Central memory CD4-positive, alpha-beta T cell (primary cell): ENCODE results near the gene PDE3B.
A peak's percentile ranks its signal among the peaks of the same experiment; 100 is the strongest.
"Not testable (repeated sequence)": the region's sequence is repeated elsewhere in the genome, so short reads cannot be mapped to it uniquely, and the experiment has no call there.

Source experiments
- DNase-seq: peaks from one replicate; pipeline ENCODE4 v3.0.0; 2022

Gene PDE3B

GRCh38 chr11:14819596-14819995, 176.0 kb downstream of the PDE3B start:
- no peak for DNase-seq

DNA sequence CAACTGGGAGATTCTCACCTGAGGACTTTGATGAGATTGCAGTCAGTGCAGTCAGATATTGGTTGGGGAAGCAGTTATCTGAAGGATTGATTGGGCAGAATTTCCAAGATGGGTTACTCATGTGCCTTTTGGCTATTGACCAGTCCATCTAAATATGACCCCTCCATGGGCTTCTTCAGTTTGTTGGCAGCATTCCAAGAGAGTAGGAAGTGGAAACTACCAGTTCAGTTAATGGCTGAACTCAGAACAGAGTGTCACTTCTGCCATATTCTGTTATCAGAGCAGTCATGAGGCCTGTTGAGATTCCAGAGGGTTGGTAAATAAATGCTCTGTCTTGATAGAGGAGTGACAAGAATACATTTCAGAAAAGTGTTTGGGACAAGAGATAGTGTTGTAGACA, 177.4 kb downstream of the PDE3B start:
- no peak for DNase-seq

DNA sequence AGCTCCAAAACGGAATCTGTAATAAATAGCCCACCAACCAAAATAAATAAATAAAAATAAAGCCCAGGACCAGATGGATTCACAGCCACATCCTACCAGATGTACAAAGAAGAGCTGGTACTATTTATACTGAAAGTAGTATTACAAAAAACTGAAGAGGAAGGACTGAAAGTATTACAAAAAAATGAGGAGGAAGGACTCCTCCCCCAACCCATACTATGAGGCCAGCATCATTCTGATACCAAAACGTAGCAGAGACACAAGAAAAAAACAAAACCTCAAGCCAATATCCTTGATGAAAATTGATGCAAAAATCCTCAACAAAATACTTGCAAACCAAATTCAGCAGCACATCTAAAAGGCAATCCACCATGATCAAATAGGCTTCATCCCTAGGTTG, 183.0 kb downstream of the PDE3B start:
- no peak for DNase-seq

DNA sequence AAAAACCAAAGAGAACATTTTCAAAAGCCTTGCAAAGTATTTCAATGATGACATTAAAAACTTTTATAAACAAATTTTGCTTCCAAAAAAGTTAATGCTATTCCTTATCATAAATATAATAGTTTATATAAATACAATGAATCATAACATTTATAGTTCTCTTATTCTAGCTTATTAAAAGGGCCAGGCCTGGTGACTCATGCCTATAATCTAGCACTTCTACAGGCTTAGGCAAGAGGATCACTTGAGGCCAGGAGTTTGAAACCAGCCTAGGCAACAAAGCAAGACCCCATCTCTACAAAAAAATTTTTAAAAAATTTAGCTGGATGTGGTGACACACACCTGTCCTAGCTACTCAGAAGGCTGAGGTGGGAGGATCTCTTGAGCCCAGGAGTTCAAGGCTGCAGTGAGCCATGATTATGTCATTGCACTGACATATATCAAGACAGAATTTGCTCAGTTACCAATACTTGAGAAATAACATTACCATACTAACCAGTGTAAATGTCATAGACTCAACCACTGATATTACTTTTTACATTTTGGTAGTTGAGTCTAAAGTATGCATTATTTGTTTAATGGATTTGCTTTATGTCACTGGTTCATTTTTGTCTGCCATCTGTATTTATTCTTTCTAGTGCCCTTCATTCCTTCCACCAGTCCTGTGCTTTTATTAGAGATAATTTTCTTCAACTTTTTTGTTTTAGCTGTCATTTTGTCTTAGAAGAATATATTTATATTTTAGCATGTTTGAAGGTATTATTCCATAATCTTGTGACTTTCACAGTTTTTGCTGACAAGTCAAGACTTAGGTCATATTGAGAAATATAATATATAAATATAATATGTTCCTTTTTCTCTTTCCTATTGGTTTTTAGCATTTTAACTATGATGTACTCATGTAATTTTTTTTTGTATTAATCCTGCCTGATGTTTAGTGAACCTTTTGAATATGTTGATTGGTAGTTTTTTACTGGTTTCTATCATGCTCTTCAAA, 192.2 kb downstream of the PDE3B start:
- no peak for DNase-seq

DNA sequence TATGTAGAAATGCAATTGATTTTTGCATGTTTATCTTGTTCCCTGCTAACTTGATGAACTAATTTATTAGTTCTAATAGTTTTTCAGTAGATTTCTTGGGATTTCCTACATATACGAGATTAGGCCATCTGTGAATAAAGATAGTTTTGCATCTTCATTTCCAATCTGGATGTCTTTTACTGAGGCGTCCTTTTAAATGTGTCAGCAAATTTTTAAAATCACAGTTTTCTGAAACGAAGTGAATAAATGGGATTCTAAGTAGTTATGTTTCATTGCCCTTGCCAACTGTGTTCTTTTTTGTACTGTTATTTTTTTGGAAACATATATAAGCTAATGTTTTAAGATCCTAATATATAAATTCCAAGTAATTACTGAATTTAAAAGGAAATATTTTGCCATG, 198.4 kb downstream of the PDE3B start:
- DNase-seq, result no peak

DNA sequence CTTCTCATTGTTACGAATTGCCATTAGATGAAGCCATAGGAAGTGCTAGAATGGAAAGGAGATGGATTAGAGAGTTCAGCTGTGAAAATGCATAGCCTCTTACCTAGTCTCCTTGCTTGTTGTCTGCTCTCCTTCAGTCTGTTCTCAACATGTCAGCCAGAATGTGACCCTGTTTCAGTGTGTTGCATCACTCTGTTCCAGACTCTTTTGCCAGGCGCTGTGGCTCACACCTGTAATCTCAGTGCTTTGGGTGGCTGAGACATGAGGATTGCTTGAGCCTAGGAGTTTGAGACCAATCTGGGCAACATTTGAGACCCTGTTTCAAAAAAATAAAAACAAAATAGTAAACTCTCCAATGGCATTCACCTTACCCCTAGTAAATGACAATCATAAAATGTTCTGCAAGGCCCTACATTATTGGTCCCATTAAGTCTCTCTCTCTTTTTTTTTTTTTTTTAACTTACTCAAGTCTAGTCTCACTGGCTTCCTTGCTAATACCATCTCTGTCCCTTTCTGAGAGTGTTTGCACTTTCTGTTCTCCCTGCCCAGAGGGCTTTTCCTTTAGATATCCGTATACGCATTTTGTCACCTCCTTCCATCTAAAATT, 209.1 kb downstream of the PDE3B start:
- no peak for DNase-seq

- no peak for DNase-seq
Observed at GRCh38 chr11:14854057-14854456, 210.5 kb downstream of the PDE3B start.

- no peak for DNase-seq
Observed at GRCh38 chr11:14855890-14856289, 212.3 kb downstream of the PDE3B start.

GRCh38 chr11:14857621-14858020, 214.0 kb downstream of the PDE3B start:
- DNase-seq, result no peak

DNA sequence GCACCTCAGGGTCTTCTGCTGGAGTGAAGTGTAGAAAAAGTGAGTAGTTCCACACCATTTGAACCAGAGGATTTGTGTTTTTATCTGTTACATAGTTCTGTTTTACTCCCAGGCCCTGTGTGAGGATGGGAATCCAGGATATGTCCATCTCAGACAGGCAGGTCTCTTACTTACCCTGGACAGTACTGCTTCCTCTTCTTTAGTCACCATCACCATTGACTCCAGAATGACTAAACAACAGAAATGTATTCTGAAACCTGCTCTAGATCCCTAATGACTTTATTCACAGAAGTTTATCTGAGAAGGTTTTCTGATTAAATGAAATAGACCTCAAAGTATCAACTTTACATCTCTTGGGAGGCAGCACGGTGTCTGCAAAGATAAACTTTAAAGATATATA, 214.8 kb downstream of the PDE3B start:
- no peak for DNase-seq

- DNase-seq, result no peak
Observed at GRCh38 chr11:14860511-14860910, 216.9 kb downstream of the PDE3B start.

DNA sequence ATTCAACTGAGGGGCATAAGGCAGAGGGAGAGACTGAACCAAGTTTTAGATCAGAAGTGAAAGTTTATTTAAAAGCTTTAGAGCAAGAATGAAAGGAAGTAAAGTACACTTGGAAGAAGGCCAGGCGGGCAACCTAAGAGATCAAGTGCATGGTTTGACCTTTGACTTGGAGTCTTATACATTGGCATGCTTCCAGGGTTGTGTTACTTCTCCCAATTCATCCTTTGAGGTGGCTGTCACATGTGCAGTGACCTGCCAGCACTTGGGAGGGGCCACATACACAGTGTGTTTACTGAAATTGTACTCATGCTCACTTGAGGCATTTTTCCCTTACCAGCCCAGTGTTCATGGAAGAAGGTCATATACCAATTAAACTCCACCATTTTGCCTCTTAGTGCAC, 218.1 kb downstream of the PDE3B start:
- DNase-seq, result no peak

DNA sequence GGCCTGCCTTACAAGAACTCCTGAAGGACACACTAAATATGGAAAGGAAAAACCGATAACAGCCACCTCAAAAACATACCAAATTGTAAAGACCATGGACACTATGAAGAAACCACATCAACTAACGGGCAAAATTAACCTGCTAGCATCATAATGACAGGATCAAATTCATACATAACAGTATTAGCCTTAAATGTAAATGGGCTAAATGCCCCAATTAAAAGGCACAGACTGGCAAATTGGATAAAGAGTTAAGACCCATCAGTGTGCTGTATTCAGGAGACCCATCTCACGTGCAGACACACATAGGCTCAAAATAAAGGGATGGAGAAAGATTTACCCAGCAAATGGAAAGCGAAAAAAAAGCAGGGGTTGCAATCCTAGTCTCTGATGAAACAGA, 220.2 kb downstream of the PDE3B start:
- DNase-seq, result not testable (repeated sequence)

DNA sequence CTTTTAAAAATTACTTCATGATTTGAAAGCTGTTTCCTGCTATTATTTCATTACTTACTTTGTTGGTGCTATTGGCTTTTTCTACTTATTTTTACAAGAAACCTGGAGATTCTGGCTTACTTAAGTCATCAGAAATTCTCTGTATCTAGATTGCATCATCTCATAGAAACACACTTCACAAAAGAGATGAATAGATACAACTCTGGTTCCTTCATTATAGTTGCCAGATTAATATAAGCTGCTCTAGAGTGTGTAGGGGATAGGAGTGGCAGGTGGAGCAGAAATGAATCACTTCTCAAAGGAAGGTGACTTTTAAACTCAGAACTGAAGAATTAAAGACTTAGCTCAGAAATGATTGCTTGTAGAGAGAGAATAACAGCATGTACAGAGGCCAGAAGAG, 228.4 kb downstream of the PDE3B start:
- DNase-seq, result no peak

- DNase-seq, result no peak
Observed at GRCh38 chr11:14873632-14874031, 230.0 kb downstream of the PDE3B start.

GRCh38 chr11:14875163-14875562, 231.6 kb downstream of the PDE3B start:
- DNase-seq, result no peak

GRCh38 chr11:14881576-14882193, 238.1 kb downstream of the PDE3B start:
- DNase-seq, result no peak

DNA sequence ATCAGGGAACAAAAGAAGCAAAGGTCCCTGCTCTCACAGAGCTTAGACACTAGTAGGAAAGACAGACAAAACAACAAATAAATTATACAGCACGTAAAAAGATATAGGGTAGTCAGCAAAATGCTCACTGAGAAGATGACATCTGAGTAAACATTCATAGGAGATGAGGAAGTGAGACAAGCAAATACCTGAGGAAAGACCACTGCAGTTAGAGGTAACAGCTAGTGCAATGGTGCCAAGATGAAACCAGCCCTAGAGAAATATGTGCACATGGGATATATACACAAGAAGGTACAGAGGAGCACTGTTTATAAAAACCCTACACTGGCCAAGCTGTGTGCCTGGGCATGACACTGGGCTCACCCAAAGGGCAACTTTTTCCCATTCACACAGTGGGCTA, 238.6 kb downstream of the PDE3B start:
- DNase-seq, result no peak

DNA sequence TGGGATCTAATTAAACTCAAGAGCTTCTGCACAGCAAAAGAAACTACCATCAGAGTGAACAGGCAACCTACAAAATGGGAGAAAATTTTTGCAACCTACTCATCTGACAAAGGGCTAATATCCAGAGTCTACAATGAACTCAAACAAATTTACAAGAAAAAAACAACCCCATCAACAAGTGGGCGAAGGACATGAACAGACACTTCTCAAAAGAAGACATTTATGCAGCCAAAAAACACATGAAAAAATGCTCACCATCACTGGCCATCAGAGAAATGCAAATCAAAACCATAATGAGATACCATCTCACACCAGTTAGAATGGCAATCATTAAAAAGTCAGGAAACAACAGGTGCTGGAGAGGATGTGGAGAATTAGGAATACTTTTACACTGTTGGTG, 240.1 kb downstream of the PDE3B start:
- DNase-seq, result not testable (repeated sequence)

DNA sequence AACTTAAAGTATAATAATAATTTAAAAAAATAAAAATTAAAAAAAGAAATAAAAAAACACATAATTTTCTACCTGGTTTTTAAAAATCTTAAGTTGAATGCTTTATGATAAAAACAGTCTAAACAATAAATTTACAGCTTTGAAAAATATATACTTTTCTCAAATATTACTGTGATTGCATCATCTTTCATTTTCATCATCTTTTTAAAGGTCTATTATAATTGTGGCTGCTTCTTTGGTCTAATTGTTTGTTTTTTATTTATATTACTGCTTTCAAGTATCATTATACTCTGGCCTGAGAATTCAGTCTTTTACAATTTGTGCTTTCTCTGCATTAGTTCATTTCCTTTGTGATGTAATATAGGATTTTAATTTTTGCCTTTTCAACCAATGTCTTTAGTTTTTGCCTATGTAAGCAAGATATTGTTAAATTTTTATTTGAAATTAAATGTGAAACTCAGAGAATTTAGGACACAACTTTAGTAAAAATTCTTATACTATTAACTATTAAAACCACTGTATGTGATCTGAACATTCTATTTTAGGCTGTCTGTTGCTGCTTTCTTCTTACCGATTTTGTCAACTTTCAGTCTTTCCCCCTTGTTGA, 241.2 kb downstream of the PDE3B start:
- DNase-seq, result no peak

- DNase-seq, result no peak
Observed at GRCh38 chr11:14886513-14886912, 242.9 kb downstream of the PDE3B start.

GRCh38 chr11:14891143-14892035, 247.8 kb downstream of the PDE3B start:
- peak; percentile 86 for DNase-seq
